H1 (cell line): Measurements from ENCODE around the gene ZCCHC3. TPM values are rescaled to one million over a fixed set of nuclear protein-coding genes. Genes with fewer than 3 reads are reported as not detected.

Source experiments
- CTCF ChIA-PET: fragments of 300-600 bp; sonication (Branson Sonifier 250); formaldehyde crosslinking; loops from one replicate; lab custom pipeline; 2021; ENCODE audit not compliant: partially characterized antibody; lab: Charles Lee
- POLR2A ChIA-PET: fragments of 300-600 bp; sonication (Branson Sonifier 250); formaldehyde crosslinking; loops from one replicate; lab custom pipeline; 2021; ENCODE audit warnings: inconsistent platforms; ENCODE audit not compliant: partially characterized antibody; lab: Charles Lee
- DNase-seq, 2 experiments: peaks; one replicate each; pipeline versions ENCODE4 v3.0.0 to v3.0.0-alpha.2; 2010 to 2022; ENCODE audit warnings: low spot score in 2 of 2, low read depth in 1 of 2, mixed read lengths in 1 of 2
- FAIRE-seq: peaks from 2 replicates; lab custom pipeline; 2011; peaks lifted over from hg19 to GRCh38; lab: Jason Lieb, UNC
- H2AFZ ChIP-seq: 2 replicates; pipeline ENCODE4 v1.8.1; 2012; ENCODE audit warnings: low read length, inconsistent platforms
- H2AK5ac ChIP-seq: 2 replicates; pipeline ENCODE4 v1.6.1; 2013; ENCODE audit warnings: low read depth, low read length
- H2BK120ac ChIP-seq: replicated peaks from 2 replicates; pipeline ENCODE3; 2013; ENCODE audit warnings: low read depth, low read length, inconsistent platforms
- H2BK12ac ChIP-seq: 2 replicates; pipeline ENCODE4 v1.6.1; 2013; ENCODE audit warnings: low read depth, low read length
- H2BK15ac ChIP-seq: 2 replicates; pipeline ENCODE4 v1.6.1; 2013; ENCODE audit warnings: low read length
- H2BK20ac ChIP-seq: 2 replicates; pipeline ENCODE4 v1.6.1; 2013; ENCODE audit warnings: low read length
- H2BK5ac ChIP-seq: 2 replicates; pipeline ENCODE4 v1.6.1; 2013; ENCODE audit warnings: low read depth, low read length
- H3K14ac ChIP-seq: 2 replicates; pipeline ENCODE4 v1.6.1; 2013; ENCODE audit warnings: inconsistent platforms; ENCODE audit not compliant: insufficient read length
- H3K18ac ChIP-seq: 2 replicates; pipeline ENCODE4 v1.6.1; 2013; ENCODE audit warnings: low read length; ENCODE audit errors: extremely low read depth
- H3K23ac ChIP-seq: 2 replicates; pipeline ENCODE4 v1.6.1; 2013; ENCODE audit warnings: inconsistent platforms; ENCODE audit not compliant: insufficient read length
- H3K23me2 ChIP-seq: 2 replicates; pipeline ENCODE4 v1.6.1; 2013; ENCODE audit warnings: low read depth, low read length
- H3K27ac ChIP-seq: 2 replicates; pipeline ENCODE4 v1.6.1; 2011; ENCODE audit warnings: low read depth, low read length, inconsistent platforms
- H3K27me3 ChIP-seq, 4 experiments: replicated peaks in 1 of 4; 1 replicate in 1 of 4; 2 replicates in 3 of 4; pipeline versions ENCODE4 v1.6.1 to v1.8.1; 2011 to 2013; ENCODE audit warnings: low read length in 3 of 4, mild to moderate bottlenecking in 3 of 4, inconsistent platforms in 2 of 4, mixed read lengths in 2 of 4, moderate library complexity in 1 of 4; ENCODE audit not compliant: control insufficient read depth in 3 of 4, insufficient read depth in 3 of 4; ENCODE audit errors: extremely low read depth in 1 of 4
- H3K36me3 ChIP-seq, 4 experiments: 2 replicates each; pipeline versions ENCODE4 v1.6.1 to v1.8.1; 2011 to 2013; ENCODE audit warnings: mild to moderate bottlenecking in 4 of 4, low read length in 3 of 4, moderate library complexity in 2 of 4, control low read depth in 1 of 4, inconsistent platforms in 1 of 4; ENCODE audit not compliant: insufficient read depth in 4 of 4, control insufficient read depth in 2 of 4
- H3K4ac ChIP-seq: replicated peaks from 2 replicates; pipeline ENCODE3; 2013; ENCODE audit warnings: low read length, low read depth, mixed read lengths, inconsistent platforms; ENCODE audit not compliant: insufficient read length
- H3K4me1 ChIP-seq, 4 experiments: replicated peaks in 1 of 4; 1 replicate in 1 of 4; 2 replicates in 3 of 4; pipeline versions ENCODE4 v1.6.1 to v1.8.1; 2011 to 2013; ENCODE audit warnings: low read length in 3 of 4, inconsistent platforms in 2 of 4, mixed read lengths in 1 of 4; ENCODE audit not compliant: insufficient read depth in 4 of 4, control insufficient read depth in 3 of 4
- H3K4me2 ChIP-seq, 2 experiments: 2 replicates each; pipeline versions ENCODE4 v1.6.1 to v1.8.1; 2011 to 2013; ENCODE audit warnings: low read depth in 2 of 2, low read length in 2 of 2, control low read depth in 1 of 2, inconsistent platforms in 1 of 2, mild to moderate bottlenecking in 1 of 2; ENCODE audit not compliant: insufficient read depth in 1 of 2
- H3K4me3 ChIP-seq, 4 experiments: fragments of 200-600, 300-600 bp in 1 of 4; sonication (generic), shearing (Covaris generic), sonication (Bioruptor Twin) in 1 of 4; 2 replicates each; pipeline versions ENCODE4 v1.5.1 to v1.8.1; 2011 to 2016; ENCODE audit warnings: low read length in 4 of 4, low read depth in 3 of 4, control low read depth in 2 of 4, inconsistent platforms in 2 of 4, mild to moderate bottlenecking in 2 of 4, mixed read lengths in 1 of 4, moderate library complexity in 1 of 4; ENCODE audit not compliant: insufficient read depth in 2 of 4; ENCODE audit errors: extremely low read depth in 1 of 4
- H3K56ac ChIP-seq: replicated peaks from 2 replicates; pipeline ENCODE3; 2013; ENCODE audit warnings: low read depth, mild to moderate bottlenecking, mixed read lengths, low read length, inconsistent platforms; ENCODE audit not compliant: insufficient read length
- H3K79me1 ChIP-seq: 2 replicates; pipeline ENCODE4 v1.6.1; 2013; ENCODE audit warnings: low read depth, low read length, control low read depth
- H3K79me2 ChIP-seq, 2 experiments: 2 replicates each; pipeline versions ENCODE4 v1.6.1 to v1.8.1; 2012 to 2013; ENCODE audit warnings: low read length in 2 of 2, mild to moderate bottlenecking in 2 of 2, inconsistent platforms in 1 of 2; ENCODE audit not compliant: insufficient read depth in 2 of 2, control insufficient read depth in 1 of 2
- H3K9ac ChIP-seq, 4 experiments: replicated peaks in 1 of 4; 1 replicate in 1 of 4; 2 replicates in 3 of 4; pipeline versions ENCODE4 v1.6.1 to v1.8.1; 2011 to 2013; ENCODE audit warnings: low read depth in 3 of 4, low read length in 3 of 4, control low read depth in 2 of 4, mild to moderate bottlenecking in 2 of 4, moderate library complexity in 2 of 4, inconsistent platforms in 1 of 4; ENCODE audit errors: extremely low read depth in 1 of 4
- H3K9me3 ChIP-seq, 2 experiments: 2 replicates each; pipeline versions ENCODE4 v1.6.1 to v1.8.1; 2012 to 2013; ENCODE audit warnings: mild to moderate bottlenecking in 2 of 2, moderate library complexity in 2 of 2, control low read depth in 1 of 2, inconsistent platforms in 1 of 2, low read depth in 1 of 2, low read length in 1 of 2, mixed read lengths in 1 of 2; ENCODE audit not compliant: insufficient read depth in 2 of 2
- H4K20me1 ChIP-seq, 2 experiments: replicated peaks in 1 of 2; 2 replicates each; pipeline versions ENCODE3 to v1.8.1; 2011 to 2013; ENCODE audit warnings: inconsistent platforms in 2 of 2, low read length in 2 of 2, mild to moderate bottlenecking in 1 of 2; ENCODE audit not compliant: insufficient read depth in 2 of 2, control insufficient read depth in 1 of 2
- H4K5ac ChIP-seq: 2 replicates; pipeline ENCODE4 v1.6.1; 2013; ENCODE audit warnings: low read length, low read depth, mixed read lengths, inconsistent platforms; ENCODE audit not compliant: insufficient read length
- H4K8ac ChIP-seq: 2 replicates; pipeline ENCODE4 v1.8.0; 2013; ENCODE audit warnings: mild to moderate bottlenecking, moderate library complexity, low read length, inconsistent platforms; ENCODE audit not compliant: insufficient read depth; ENCODE audit errors: extremely low read depth
- H4K91ac ChIP-seq: replicated peaks from 2 replicates; pipeline ENCODE3; 2013; ENCODE audit warnings: low read length, mixed read lengths, inconsistent platforms; ENCODE audit not compliant: insufficient read length
- ASH2L ChIP-seq: fragments of 200-600, 300-600 bp; sonication (generic); IDR thresholded peaks from one replicate; pipeline ENCODE4 v1.7.1; 2017; ENCODE audit warnings: low read length
- EGR1 ChIP-seq: IDR thresholded peaks from 2 replicates; pipeline ENCODE4 v1.6.1; 2011; ENCODE audit warnings: low read depth, low read length, borderline replicate concordance
- EP300 ChIP-seq, 2 experiments: IDR thresholded peaks; 1 replicate in 1 of 2; 2 replicates in 1 of 2; pipeline ENCODE4 v1.6.1; 2011 to 2012; ENCODE audit warnings: low read depth in 2 of 2, low read length in 2 of 2, mild to moderate bottlenecking in 2 of 2, borderline replicate concordance in 1 of 2, inconsistent platforms in 1 of 2, moderate library complexity in 1 of 2
- FOSL1 ChIP-seq: IDR thresholded peaks from 2 replicates; pipeline ENCODE4 v1.6.1; 2011; ENCODE audit warnings: mild to moderate bottlenecking, low read depth, low read length, moderate library complexity; ENCODE audit not compliant: insufficient read depth
- GTF2F1 ChIP-seq: IDR thresholded peaks from 2 replicates; pipeline ENCODE4 v1.6.1; 2012; ENCODE audit warnings: low read depth, low read length, improper control_type of control experiment, borderline replicate concordance
- KDM5A ChIP-seq: fragments of 200-600 bp; IDR thresholded peaks from 2 replicates; pipeline ENCODE4 v1.7.1; 2012; ENCODE audit warnings: mild to moderate bottlenecking, low read length, inconsistent platforms, mixed read lengths
- NANOG ChIP-seq: IDR thresholded peaks from 2 replicates; pipeline ENCODE4 v1.6.1; 2011; ENCODE audit warnings: low read length, low read depth, mild to moderate bottlenecking, inconsistent platforms; ENCODE audit not compliant: insufficient read depth, poor library complexity, severe bottlenecking
- SIX5 ChIP-seq: IDR thresholded peaks from 2 replicates; pipeline ENCODE4 v1.6.1; 2011; ENCODE audit warnings: mild to moderate bottlenecking, low read depth, low read length
- TBP ChIP-seq: IDR thresholded peaks from 2 replicates; pipeline ENCODE4 v1.6.1; 2011; ENCODE audit warnings: low read depth, low read length, improper control_type of control experiment
- TCF12 ChIP-seq: IDR thresholded peaks from 2 replicates; pipeline ENCODE4 v1.6.1; 2011; ENCODE audit warnings: low read depth, mild to moderate bottlenecking, low read length
- WGBS, 2 experiments: shearing (Covaris generic) in 1 of 2; methylation state at CpG; one replicate each; pipeline versions ENCODE4 v1.1.6 to v1.1.7; 2013 to 2015; ENCODE audit warnings: low lambda C conversion rate in 2 of 2, mixed read lengths in 2 of 2, inconsistent platforms in 1 of 2, low coverage in 1 of 2, missing lambda C conversion rate in 1 of 2; ENCODE audit not compliant: insufficient replicate concordance in 2 of 2, insufficient coverage in 1 of 2, insufficient read length in 1 of 2; ENCODE audit errors: extremely low coverage in 1 of 2, missing lambda C conversion rate in 1 of 2; 5-methylcytosine and 5-hydroxymethylcytosine counted together
- polyA plus RNA-seq, 7 experiments: library from polyadenylated mRNA; depleted of rRNA in 3 of 7; stranded (reverse) in 5 of 7; unstranded in 2 of 7; fragments of >200 nt in 5 of 7; fragments of 200-250 nt in 2 of 7; gene quantifications; 1 replicate in 5 of 7; 2 replicates in 1 of 7; 4 replicates in 1 of 7; pipeline versions ENCODE4 v1.2.1 to v1.2.3, GENCODE V29; 2011 to 2013; ENCODE audit warnings: missing spikeins in 2 of 7, mixed read lengths in 2 of 7
- total RNA-seq: library from RNA; stranded (reverse); fragmentation: NEBNext Ultra II Directional; extraction: Animal tissue kit (Norgen Biotek cat#: 25700); gene quantifications from 2 replicates; pipeline ENCODE4 v1.2.1, GENCODE V29; 2021
- TF ChIP-seq, protein P1 (sequence below), 3 experiments: IDR thresholded peaks; 1 replicate in 2 of 3; 2 replicates in 1 of 3; pipeline versions ENCODE4 v1.5.1 to v1.6.1; 2011; ENCODE audit warnings: low read length in 3 of 3, mild to moderate bottlenecking in 3 of 3, inconsistent platforms in 2 of 3, low read depth in 1 of 3, moderate library complexity in 1 of 3; ENCODE audit not compliant: insufficient read depth in 1 of 3; ENCODE audit errors: control extremely low read depth in 1 of 3

Gene ZCCHC3
- total and polyA plus RNA-seq, 2 of the 8 experiments (the other 6 are each of a cell fraction or from before 2014, with no cell fraction given) = 33.7 to 52.4 TPM

DNA sequence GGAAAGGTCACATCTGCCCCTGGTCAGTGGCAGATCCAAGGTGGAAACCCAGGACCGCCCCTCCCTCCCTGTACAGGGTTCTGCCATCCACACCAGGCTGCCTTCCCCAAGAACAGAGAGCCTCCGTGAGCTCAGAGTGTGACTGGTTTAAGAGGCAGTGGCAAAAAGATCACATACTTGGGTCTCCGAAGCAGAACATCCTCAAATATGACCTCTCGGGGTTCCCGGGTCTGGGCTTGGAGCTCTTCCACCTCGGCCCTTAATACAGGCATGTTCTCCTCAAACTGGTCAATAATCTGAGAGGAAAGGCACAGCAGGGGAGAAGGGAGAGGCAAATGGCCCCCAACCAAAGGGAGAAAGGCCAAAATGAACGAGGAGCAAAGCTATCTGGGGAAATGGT is 21.6 kb upstream of the ZCCHC3 start:
- H4K8ac ChIP-seq = no peak overlapping the region
- ChIA-PET CTCF (interaction anchor here (2.5 kb wide), 1 partner anchor 55 kb away, joined by 12 read pairs; no protein-coding TSS in a partner anchor), POLR2A (interaction anchor here (0.9 kb wide), 1 partner anchor 55 kb away, joined by 3 read pairs; no protein-coding TSS in a partner anchor)
- H3K36me3 ChIP-seq = peaks cover 8 to 21% (median 13%) of the 10 kb centered on the region in 4 experiments; a peak in 7 of 8 replicates
- WGBS, 2 experiments = 93% methylated on average over 7 of the region's 7 CpGs; no CpG with 5 or more reads in 1 of the 2 experiments
- no peaks in the 10 kb centered on the region for H3K9me3 ChIP-seq
- no peak overlapping the region for H4K5ac ChIP-seq
- no peaks in the 10 kb centered on the region; the same call in 1 of the 2 replicates for H3K79me1 ChIP-seq
- H2BK120ac ChIP-seq = no peak overlapping the region
- H3K23me2 ChIP-seq = no peaks in the 10 kb centered on the region; the same call in 1 of the 2 replicates
- H3K14ac ChIP-seq = no peak overlapping the region
- FAIRE-seq = no peak
- H3K4me2 ChIP-seq = no peak overlapping the region
- peaks cover 2 to 8% of the 10 kb centered on the region in 2 experiments for H4K20me1 ChIP-seq
- H3K27me3 ChIP-seq = 0 out of 7 replicates have a peak, but pooled peaks cover 0 to 2% (median 0%) of the 10 kb centered on the region in 4 experiments
- H2AK5ac ChIP-seq = no peak overlapping the region
- H2BK12ac ChIP-seq = no peak overlapping the region
- no peak overlapping the region for H3K18ac ChIP-seq
- no peak overlapping the region for H3K9ac ChIP-seq
- H3K79me2 ChIP-seq = no peaks in the 10 kb centered on the region
- no peak overlapping the region for H2BK15ac ChIP-seq
- no peak for DNase-seq
- no peak overlapping the region for H2BK5ac ChIP-seq
- H4K91ac ChIP-seq = no peak overlapping the region
- H3K4me3 ChIP-seq = no peak overlapping the region
- H3K23ac ChIP-seq = no peak overlapping the region
- H2AFZ ChIP-seq = no peak overlapping the region
- no peak overlapping the region for H3K27ac ChIP-seq
- H2BK20ac ChIP-seq = no peak overlapping the region
- no peak overlapping the region for H3K4ac ChIP-seq
- H3K56ac ChIP-seq = no peak overlapping the region
- H3K4me1 ChIP-seq = peaks cover 0 to 4% (median 4%) of the 10 kb centered on the region in 4 experiments; a peak in 4 of 7 replicates
- TF ChIP-seq TCF12 = no peak
- TF ChIP-seq SIX5 = no peak
- no peak for TF ChIP-seq NANOG
- TF ChIP-seq KDM5A = no peak
- TF ChIP-seq GTF2F1 = no peak
- TF ChIP-seq EGR1 = no peak
- TF ChIP-seq, protein P1, sequence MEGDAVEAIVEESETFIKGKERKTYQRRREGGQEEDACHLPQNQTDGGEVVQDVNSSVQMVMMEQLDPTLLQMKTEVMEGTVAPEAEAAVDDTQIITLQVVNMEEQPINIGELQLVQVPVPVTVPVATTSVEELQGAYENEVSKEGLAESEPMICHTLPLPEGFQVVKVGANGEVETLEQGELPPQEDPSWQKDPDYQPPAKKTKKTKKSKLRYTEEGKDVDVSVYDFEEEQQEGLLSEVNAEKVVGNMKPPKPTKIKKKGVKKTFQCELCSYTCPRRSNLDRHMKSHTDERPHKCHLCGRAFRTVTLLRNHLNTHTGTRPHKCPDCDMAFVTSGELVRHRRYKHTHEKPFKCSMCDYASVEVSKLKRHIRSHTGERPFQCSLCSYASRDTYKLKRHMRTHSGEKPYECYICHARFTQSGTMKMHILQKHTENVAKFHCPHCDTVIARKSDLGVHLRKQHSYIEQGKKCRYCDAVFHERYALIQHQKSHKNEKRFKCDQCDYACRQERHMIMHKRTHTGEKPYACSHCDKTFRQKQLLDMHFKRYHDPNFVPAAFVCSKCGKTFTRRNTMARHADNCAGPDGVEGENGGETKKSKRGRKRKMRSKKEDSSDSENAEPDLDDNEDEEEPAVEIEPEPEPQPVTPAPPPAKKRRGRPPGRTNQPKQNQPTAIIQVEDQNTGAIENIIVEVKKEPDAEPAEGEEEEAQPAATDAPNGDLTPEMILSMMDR (IDR thresholded peaks at IDR 0.05; ENCODE audit: control extremely low read depth in 1 of 3, insufficient read depth in 1 of 3, low read depth in 1 of 3, low read length in 3 of 3) = no peak
- TF ChIP-seq EP300 (IDR thresholded peaks at IDR 0.05; ENCODE audit: borderline replicate concordance in 1 of 2, low read depth in 2 of 2, low read length in 2 of 2) = no peak
- no peak for TF ChIP-seq ASH2L
- no peak for TF ChIP-seq TBP
- TF ChIP-seq FOSL1 = no peak
